OCI-M1 (cell line): Measurements from ENCODE around the gene ZACN.
"Not testable (repeated sequence)": the region's sequence is repeated elsewhere in the genome, so short reads cannot be mapped to it uniquely, and the experiment has no call there.

ENCODE experiments used
- DNase-seq: peaks from one replicate; lab custom pipeline; 2025; lab: John Stamatoyannopoulos, UW

ZACN gene

DNA sequence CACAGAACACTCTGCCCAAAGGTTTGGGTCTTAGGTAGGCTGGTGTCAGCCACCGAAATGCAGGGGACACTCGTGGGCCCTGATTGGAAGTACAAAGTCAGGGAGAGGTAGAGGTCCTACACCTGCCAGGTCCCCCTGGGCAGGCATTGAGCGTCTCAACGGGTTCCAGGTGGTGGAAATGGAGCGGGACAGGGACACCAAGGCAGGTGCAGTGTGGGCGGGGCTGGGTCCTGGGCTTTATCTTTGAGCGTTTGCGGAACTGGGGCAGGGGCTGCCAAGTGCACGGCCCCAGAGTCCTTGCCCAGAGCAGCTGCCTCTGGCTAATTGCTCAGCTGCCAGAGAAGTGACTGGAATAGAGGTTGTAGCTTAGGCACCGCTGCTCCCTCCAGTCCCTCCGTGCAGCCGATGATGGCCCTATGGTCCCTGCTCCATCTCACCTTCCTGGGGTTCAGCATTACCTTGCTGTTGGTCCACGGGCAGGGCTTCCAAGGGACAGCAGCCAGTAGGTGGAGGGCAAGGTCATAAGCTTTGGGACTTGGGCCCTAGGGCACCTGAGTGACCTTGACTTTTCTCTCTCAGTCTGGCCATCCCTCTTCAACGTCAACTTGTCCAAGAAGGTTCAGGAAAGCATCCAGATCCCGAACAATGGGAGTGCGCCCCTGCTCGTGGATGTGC is at the start of gene ZACN:
Gene ZACN (plus strand): TSS at position 323 of the 675 bp plus-strand sequence. CDS start 83 bp downstream, at position 406.
- DNase-seq, result no peak

DNA sequence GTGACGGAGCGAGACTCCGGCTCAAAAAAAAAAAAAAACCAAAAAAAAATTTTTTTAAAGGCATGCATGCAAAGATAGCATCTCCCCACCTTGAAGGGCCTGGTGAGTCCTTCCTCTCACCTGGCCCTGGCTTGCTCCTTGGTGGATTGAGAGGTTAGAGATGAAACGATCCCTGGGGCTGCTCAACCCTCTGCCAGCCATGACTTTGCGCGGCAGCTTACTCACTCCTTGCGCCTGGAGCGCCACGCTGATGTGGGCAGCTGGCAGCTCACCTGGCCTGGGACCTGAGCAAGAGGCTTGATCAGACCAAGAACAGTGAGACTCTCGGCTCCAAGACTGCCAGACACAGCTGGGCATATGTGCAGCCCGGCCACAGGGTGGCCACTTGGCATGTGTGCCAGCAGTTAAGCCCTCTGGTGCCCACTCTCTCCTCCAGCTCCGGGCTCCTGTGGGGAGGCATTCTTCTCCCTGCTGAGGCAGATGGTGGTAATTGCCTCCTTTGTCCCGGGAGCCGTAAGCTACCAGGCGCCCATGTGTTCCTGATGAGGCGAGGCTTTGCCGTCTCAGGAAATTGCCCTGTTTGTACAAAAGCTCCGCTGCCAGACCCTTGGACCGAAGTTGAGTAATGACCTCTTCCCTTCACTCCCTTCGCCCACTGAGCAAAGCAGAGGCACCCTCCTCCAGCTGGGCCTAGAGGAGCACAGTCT is 46.8 kb upstream of the ZACN start:
- no peak for DNase-seq

DNA sequence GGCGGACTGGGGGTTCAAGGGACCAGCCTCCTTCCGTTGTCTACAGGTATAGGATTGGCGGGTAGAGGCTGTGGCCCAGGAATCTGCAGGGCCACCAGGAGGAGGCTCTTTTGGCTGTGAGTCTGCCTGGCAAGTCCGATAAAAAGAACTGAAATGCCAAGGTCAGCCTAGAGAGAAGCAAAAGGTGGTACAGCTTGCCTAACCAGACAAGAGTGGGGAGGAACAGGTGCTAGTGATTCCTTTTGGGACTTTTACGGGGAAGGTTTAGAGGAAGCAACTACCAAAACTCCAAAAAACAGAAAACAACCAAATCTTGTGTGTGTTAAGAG is 46.2 kb upstream of the ZACN start:
- DNase-seq, result no peak

- no peak for DNase-seq
Measured at GRCh38 chr17:76033139-76033538, 45.8 kb upstream of the ZACN start.

DNA sequence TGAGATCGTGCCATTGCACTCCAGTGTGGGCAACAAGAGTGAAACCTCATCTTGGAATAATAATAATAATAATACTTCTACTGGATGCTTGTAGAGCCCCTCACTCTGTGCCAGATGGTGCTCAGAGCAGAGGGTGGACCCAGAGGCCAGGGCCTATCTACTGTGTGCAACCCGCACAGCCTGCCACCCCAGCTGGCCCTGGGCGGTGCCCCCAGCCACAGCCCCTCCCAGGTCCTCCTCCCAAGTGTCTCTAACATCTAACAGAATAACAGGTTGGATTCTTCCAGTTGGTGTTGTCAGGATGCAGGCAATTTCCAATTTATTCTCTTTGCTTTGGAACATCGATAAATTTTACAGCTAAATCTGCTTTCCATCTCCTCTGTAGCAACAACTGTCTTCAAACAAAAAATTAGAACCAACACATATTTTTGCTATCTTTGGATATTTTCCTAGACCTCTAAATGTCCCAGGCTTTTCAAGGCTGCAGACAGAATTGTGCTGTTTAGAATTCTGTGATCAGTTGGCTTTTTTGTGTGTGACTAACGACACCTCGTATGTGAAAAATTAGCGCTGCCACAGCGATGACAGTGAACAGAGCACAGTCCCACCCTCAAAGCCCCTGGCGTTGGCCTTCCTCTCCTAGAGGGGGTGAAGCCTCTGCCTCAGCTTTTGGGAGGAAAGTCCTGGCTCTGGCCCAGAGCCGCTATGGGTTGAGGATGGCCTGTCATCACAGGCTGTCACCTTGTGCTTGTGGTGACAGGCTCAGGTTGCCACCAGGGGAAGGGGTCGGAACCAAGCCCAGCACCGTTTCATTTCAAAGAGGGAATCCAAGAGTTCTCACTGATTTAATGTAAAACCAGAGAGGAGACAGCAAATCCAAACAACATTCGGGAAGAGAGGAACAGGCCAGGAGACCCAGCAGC is 44.3 kb upstream of the ZACN start:
- DNase-seq, result no peak

- no peak for DNase-seq
Measured at GRCh38 chr17:76036497-76037261, 42.3 kb upstream of the ZACN start.

DNA sequence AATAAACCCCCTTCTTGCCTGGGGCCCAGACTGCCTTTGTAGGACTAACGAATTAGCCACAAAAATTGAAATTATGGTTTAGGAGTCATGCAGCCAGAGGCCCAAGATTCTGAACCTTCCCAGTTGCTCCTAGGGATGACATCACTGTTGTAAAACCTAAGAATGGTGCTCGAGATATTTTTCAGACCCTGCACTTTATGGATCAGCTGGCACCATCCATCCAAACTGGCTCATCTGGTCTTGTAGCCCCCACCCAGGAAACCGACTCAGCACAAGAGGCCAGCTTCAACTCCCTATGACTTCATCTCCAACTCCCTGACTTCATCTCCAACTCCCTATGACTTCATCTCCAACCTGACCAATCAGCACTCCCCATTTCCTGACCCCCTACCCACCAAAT is 40.9 kb upstream of the ZACN start:
- no peak for DNase-seq

GRCh38 chr17:76039121-76039520 is 39.9 kb upstream of the ZACN start:
- DNase-seq, result no peak

DNA sequence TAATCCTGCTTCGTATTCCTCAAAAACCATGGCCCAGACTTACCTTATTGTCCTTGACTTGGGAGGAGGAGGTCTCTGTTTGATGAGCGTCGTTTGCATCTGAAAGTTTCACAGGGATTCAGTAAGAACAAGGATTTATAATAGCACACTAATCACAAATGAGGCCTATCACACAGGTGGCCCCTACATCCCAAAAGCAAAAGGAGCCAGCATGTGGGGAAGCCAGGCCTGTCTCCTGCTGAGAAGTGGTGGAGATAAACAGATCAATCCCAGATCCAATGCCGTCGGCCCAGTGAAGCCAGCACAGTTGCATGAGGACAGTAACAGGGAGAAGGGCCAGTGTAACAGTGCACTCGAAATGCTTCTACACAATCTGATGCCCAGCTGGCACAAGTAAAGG is 38.6 kb upstream of the ZACN start:
- DNase-seq, result no peak

GRCh38 chr17:76042868-76043267 is 36.1 kb upstream of the ZACN start:
- not testable (repeated sequence) for DNase-seq

DNA sequence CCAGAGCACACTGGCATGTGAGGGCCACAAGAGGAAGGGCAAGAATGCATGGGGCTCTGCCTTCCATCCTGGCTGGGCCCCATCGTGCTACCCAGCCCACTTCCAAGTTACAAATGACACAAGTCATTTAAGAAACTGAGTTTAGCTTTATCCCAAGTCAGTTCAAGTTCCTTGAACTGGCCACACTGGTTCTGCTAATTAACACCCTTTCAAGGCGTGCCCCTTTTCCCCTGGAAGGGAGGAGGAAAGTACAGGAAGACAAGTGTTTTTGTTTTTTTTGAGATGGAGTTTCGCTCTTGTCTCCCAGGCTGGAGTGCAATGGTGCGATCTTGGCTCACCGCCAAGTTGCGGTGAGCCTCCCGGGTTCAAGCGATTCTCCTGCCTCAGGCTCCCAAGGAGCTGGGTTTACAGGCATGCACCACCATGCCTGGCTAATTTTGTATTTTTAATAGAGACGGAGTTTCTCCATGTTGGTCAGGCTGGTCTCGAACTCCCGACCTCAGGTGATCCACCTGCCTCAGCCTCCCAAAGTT is 34.4 kb upstream of the ZACN start:
- DNase-seq, result not testable (repeated sequence)

- no peak for DNase-seq
Measured at GRCh38 chr17:76046064-76046463, 32.9 kb upstream of the ZACN start.

- DNase-seq, result no peak
Measured at GRCh38 chr17:76048025-76048605, 30.9 kb upstream of the ZACN start.

DNA sequence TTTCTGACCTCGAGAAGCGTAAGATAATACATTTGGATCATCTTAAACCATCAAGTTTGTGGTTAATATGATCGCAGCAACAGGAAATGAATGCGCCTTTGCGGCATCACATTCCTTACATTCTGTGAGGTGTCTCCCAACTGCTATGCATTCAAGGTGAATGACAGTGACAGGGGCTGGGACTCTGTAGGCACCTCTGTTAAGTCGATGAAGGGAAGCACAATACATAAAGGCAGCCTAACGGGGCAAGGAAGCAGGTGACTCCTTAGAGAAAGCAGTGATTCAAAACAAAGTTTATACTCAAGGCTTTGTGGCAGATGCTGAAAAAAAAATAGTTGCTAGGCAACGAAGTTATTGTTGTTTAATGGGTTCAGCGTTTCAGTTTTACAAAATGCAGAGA is 30.3 kb upstream of the ZACN start:
- DNase-seq, result no peak

DNA sequence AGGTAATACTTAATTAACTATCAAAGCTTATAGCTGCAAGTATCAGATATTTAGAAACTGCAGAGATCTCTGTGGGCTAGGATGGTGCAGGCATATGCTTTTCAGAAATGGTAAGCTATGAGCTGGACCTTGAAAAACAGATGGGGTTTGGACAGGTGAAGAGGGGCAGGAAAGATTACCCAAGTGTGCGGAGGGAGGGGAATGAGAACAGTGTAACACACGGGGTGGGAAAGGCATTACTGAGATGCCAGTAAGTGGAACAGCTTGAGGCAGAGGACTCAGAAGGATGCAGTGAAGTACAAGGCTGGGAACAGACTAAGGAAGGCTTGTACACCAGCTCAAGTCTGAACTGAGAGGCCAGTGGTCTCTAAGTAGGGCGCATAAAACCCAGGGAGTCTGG is 29.7 kb upstream of the ZACN start:
- DNase-seq, result no peak

DNA sequence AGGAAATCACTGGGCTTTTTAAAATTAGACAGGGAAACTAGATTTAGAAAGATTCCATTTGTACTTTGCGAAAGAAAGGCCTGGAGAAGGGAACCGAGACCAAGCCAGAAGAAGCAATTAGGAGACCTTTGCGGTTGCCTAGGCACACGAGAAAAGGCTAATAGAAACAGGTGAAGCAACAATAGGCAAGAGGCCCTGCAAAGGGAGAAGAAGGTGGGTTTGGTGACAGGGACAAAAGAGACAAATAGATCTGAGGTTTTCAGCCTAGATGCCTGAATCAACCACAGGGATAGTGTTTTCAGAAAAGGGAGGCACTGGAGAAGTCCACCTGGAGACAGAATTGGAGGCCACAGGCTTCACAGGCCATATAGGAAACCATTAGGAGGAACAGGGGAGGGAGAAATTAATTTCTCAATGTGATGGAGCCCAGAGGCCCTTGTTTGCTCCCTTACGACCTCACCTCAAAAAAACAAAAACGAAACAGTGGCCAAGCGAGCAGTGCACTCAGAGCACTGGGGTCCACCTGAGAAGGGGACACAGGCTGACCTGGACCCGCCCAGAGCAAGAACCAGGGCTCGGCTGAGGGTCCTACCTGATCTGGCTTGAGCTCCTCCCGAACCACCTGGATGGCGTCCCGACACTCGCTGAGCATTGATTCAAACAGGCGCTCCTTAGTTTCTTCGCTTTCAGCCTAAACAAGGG is 29.0 kb upstream of the ZACN start:
- no peak for DNase-seq

DNA sequence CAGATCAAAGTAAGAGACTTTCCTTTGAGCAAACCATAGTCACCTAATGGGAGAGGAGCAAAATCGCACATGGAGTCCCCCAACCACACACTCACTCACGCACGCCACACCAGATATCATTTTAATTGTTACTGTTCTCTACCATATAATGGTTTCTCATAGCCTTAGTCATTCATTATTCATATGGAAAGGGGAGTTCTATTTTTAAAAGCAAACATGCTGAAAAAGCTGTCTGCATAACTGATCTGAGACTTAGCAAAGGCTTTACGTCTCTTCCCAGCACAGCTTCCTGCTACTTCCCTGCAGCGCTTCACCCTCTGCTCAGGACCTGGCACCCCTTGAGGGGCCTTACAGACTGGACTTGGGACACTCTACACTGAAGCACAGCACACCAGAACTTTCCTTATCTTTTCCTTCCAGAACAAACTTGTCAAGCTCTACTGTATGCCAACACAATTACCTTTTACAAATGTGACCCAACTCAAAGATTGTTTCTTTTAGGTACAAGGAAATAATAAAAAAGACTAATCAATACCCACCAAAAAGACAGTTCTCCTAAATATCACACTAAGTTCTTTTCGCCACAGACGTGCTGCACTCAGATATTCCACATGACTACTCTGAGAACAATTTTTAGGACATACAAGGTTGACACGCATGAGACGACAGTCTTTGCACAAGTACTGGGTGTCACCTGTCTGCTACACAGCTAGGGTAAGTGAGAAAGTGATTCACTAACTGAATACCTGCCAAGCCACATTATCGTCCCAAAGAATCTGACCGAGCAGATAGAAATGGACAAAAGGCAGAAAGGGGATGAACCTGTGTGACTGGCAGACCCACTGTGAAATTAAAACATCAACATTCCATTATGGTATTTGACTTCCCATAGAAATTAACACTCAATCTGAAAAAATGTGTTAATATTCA is 28.2 kb upstream of the ZACN start:
- no peak for DNase-seq

- no peak for DNase-seq
Measured at GRCh38 chr17:76051561-76051960, 27.4 kb upstream of the ZACN start.

DNA sequence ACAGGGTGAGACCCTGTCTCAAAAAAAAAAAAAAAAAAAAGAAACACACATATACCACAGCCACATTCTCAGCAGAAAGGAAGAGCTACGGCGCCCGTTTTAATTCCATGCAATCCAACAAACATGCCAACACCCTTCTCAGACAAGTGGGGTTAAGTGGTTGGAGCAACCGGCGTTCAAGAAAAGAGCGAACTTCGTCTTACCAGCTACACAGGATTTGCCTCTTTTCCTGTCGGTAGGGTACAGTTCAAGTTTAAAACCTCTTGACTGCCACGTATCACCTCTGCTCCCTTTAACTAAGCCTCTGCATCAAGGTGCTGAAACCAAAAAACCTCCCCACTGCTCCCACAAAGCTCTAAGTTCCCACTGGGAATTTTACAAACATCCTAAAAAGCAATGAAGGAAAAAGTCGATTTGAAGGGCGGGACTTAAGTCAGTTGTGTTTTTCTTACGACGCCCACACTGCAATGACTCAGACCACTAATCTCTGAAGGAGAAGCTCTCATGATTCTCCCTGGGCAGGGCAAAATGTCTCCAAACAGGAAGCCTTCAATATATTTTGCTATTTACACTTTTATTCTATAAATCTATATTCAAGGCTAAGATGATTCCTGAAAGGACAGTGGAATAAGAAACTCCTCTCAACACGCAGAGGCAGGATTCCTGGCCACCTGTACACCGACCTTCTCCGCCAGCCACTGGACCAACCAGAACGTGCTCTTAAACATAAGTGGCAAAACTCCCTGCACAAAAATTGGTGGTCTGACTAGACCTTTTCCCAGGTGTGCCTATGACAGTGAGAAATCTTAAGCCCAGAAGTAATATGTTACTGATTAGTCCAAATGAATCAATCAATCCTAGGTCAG is 25.5 kb upstream of the ZACN start:
- no peak for DNase-seq
